Rectal smooth muscle tissue (tissue), 1 donor: ENCODE measurements around the gene LHX6.

Source experiments
- H3K27ac ChIP-seq: one replicate; pipeline ENCODE4 v1.7.0; 2013; ENCODE audit warnings: low read depth, low read length, inconsistent platforms
- H3K27me3 ChIP-seq: one replicate; pipeline ENCODE4 v1.7.0; 2013; ENCODE audit warnings: low read length; ENCODE audit not compliant: control insufficient read depth, insufficient read depth
- H3K36me3 ChIP-seq: one replicate; pipeline ENCODE4 v1.7.0; 2013; ENCODE audit warnings: low read length; ENCODE audit not compliant: control insufficient read depth, insufficient read depth
- H3K4me1 ChIP-seq: one replicate; pipeline ENCODE4 v1.7.0; 2013; ENCODE audit warnings: low read length; ENCODE audit not compliant: control insufficient read depth, insufficient read depth
- H3K4me3 ChIP-seq: one replicate; pipeline ENCODE4 v1.7.0; 2013; ENCODE audit warnings: low read length
- H3K9ac ChIP-seq: one replicate; pipeline ENCODE4 v1.7.0; 2013; ENCODE audit warnings: low read length

Gene LHX6

DNA sequence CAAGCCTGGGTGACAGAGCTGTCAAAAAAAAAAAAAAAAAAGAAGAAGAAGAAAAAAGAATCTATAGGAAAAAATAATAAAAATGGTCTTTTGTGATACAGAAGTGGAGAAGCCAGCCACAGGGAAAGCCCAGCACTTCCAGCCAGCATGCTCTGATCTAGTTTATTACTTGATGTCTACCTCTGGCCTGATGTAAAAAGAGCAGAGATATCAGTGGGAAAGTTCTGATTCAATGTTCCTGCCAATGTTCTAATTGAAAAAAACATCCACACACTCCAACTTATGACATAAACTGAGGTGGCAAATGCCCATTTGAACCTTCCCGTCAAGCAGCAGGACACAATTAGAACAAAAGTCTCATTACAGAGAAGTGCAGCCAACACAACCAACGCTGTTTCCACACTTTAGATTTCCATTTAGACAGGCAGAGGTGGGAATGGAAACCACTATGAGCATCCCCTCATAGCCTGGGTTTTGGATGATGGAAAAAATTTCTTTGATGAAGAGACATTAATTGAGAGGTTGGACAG is 30.2 kb upstream of the LHX6 start:
- Histone ChIP-seq H3K27ac (no peak overlapping the region), H3K27me3 (no peaks in the 10 kb centered on the region), H3K9ac (no peak overlapping the region), H3K4me3 (no peak overlapping the region), H3K36me3 (peaks cover 8% of the 10 kb centered on the region), H3K4me1 (peaks cover 15% of the 10 kb centered on the region)

GRCh38 chr9:122256206-122256605 is 27.4 kb upstream of the LHX6 start:
- Histone ChIP-seq H3K36me3 (peaks cover 14% of the 10 kb centered on the region), H3K4me1 (no peaks in the 10 kb centered on the region), H3K9ac (no peak overlapping the region), H3K4me3 (no peak overlapping the region), H3K27ac (no peak overlapping the region), H3K27me3 (no peaks in the 10 kb centered on the region)

GRCh38 chr9:122254761-122255160 is 26.0 kb upstream of the LHX6 start:
- no peaks in the 10 kb centered on the region for H3K27me3 ChIP-seq
- no peak overlapping the region for H3K9ac ChIP-seq
- H3K27ac ChIP-seq, result no peak overlapping the region
- no peaks in the 10 kb centered on the region for H3K4me1 ChIP-seq
- no peak overlapping the region for H3K4me3 ChIP-seq
- peaks cover 12% of the 10 kb centered on the region for H3K36me3 ChIP-seq

DNA sequence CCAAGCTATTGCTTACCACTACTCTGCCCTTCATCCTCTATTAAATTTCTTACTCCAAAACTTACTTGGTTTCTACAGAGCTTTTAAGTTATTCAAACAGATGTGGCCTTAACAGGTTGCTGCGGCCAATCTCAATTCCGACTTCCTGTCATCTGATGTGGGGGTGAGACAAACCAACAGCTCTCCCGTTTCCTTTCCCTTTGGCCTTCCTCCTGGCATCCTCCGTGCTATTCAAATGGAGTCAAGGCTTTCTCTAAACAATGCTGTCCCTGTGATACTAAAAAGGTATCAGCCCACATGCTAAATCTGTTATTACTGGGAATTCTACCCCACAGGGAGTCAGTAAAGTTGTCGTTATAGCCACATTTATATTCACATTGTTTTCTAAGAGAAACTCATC is 24.0 kb upstream of the LHX6 start:
- Histone ChIP-seq H3K9ac (no peak overlapping the region), H3K27ac (no peak overlapping the region), H3K27me3 (no peaks in the 10 kb centered on the region), H3K4me1 (no peaks in the 10 kb centered on the region), H3K36me3 (peaks cover 13% of the 10 kb centered on the region), H3K4me3 (no peak overlapping the region)

DNA sequence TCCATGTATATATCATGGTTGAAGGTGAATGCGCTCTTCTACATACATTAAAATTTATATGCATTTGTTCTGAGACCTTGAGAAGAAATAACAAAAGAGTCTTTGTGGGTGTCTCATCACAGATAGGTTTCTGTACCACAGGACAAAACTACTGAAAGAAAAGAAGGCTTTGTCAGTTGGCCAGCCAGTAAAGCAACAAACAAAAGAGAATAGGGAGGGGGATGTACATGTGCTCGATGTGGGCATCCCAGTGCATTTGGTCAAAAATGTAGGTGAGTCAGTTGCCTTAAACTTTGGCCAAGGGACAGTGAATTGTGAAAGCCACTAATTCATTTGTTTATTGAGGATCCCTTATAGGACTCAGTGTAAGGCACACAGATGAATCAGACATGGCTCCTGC is 22.6 kb upstream of the LHX6 start:
- Histone ChIP-seq H3K27ac (no peak overlapping the region), H3K36me3 (peaks cover 14% of the 10 kb centered on the region)

DNA sequence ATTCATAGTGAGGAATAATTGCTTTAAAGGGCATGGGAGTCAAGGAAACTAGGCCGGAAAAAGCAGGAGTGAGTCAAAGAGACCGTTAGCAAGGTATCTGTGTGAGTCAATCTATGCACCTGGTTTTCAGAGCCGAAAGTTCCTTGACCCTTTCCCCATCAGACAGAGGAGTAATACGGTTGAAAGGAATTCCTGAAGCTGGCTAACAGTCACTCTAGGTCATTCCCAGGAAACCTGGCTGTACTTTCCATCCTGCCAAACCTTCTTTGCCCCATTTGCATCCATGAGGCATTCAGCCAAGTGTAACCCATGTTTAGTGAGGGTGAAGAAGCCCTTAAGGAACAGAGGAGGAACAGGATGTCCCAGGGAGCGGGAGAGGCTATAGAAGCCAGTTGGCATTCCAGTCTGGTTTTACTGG is 19.7 kb upstream of the LHX6 start:
- no peaks in the 10 kb centered on the region for H3K4me1 ChIP-seq
- H3K4me3 ChIP-seq, result no peak overlapping the region
- no peaks in the 10 kb centered on the region for H3K27me3 ChIP-seq
- peaks cover 23% of the 10 kb centered on the region for H3K36me3 ChIP-seq
- no peak overlapping the region for H3K27ac ChIP-seq
- no peak overlapping the region for H3K9ac ChIP-seq

More for the DNA sequence above, 22.6 kb upstream of the LHX6 start:
- H3K4me1 ChIP-seq, result no peaks in the 10 kb centered on the region
- H3K27me3 ChIP-seq, result no peaks in the 10 kb centered on the region
- H3K4me3 ChIP-seq, result no peak overlapping the region
- no peak overlapping the region for H3K9ac ChIP-seq

GRCh38 chr9:122246666-122247065 is 17.9 kb upstream of the LHX6 start:
- Histone ChIP-seq H3K9ac (no peak overlapping the region), H3K36me3 (peaks cover 25% of the 10 kb centered on the region), H3K4me3 (no peak overlapping the region), H3K4me1 (no peaks in the 10 kb centered on the region), H3K27me3 (no peaks in the 10 kb centered on the region), H3K27ac (no peak overlapping the region)

GRCh38 chr9:122244349-122244748 is 15.6 kb upstream of the LHX6 start:
- H3K4me3 ChIP-seq, result no peak overlapping the region
- H3K36me3 ChIP-seq, result peaks cover 21% of the 10 kb centered on the region
- no peak overlapping the region for H3K27ac ChIP-seq
- no peak overlapping the region for H3K9ac ChIP-seq
- no peaks in the 10 kb centered on the region for H3K4me1 ChIP-seq
- H3K27me3 ChIP-seq, result no peaks in the 10 kb centered on the region

DNA sequence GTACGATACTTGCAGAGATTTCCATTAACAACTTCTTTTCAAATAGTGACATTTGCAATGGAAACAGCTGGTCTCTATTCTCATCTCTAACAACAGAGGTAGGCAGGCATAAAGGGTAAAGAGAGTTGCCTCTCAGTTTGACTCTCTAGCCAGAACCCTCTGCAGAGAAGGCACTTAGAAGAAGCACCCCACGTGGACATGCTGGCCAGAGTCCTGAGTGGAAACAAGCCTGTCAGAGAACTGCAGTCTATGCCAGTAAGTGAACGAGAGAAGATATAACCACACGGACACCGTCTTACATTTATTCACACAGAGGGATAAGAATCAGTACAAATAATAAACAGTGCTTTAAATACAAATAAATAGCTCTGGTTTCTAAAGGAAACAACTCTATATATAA is 11.0 kb upstream of the LHX6 start:
- no peaks in the 10 kb centered on the region for H3K4me1 ChIP-seq
- H3K27me3 ChIP-seq, result no peaks in the 10 kb centered on the region
- peaks cover 11% of the 10 kb centered on the region for H3K36me3 ChIP-seq
- H3K9ac ChIP-seq, result no peak overlapping the region
- no peak overlapping the region for H3K4me3 ChIP-seq
- no peak overlapping the region for H3K27ac ChIP-seq

DNA sequence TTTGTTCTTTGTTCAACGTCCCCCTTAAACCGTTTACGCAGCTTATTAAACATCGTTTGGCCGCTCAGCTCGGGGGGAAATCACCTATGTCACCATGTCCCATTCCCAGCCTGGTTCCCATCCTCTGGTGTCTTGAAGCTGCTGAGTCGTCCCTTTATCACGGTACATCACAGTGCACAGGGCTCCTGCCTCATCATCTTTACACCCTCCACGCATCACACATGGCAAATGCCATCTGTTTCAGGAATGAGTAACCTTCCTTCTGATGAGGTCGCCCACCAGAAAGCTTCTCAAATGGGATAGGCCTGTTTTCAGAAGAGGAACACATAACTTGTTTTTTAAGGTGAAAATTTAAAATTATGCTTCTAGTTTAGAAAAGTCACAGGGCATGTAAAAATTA is 7.9 kb upstream of the LHX6 start:
- Histone ChIP-seq H3K4me3 (no peak overlapping the region), H3K27ac (no peak overlapping the region), H3K9ac (no peak overlapping the region), H3K4me1 (no peaks in the 10 kb centered on the region), H3K36me3 (peaks cover 4% of the 10 kb centered on the region), H3K27me3 (no peaks in the 10 kb centered on the region)

GRCh38 chr9:122234022-122234748 is 5.4 kb upstream of the LHX6 start:
- Histone ChIP-seq H3K27ac (no peak overlapping the region), H3K36me3 (no peaks in the 10 kb centered on the region), H3K4me1 (no peaks in the 10 kb centered on the region), H3K27me3 (peaks cover 12% of the 10 kb centered on the region), H3K9ac (no peak overlapping the region), H3K4me3 (no peak overlapping the region)

GRCh38 chr9:122232796-122233306 is 4.1 kb upstream of the LHX6 start:
- no peak overlapping the region for H3K9ac ChIP-seq
- H3K36me3 ChIP-seq, result no peaks in the 10 kb centered on the region
- H3K27me3 ChIP-seq, result peaks cover 16% of the 10 kb centered on the region
- H3K4me1 ChIP-seq, result no peaks in the 10 kb centered on the region
- H3K4me3 ChIP-seq, result no peak overlapping the region
- no peak overlapping the region for H3K27ac ChIP-seq

GRCh38 chr9:122229485-122229837 is 704 bp upstream of the LHX6 start:
- no peaks in the 10 kb centered on the region for H3K4me1 ChIP-seq
- H3K9ac ChIP-seq, result no peak overlapping the region
- no peak overlapping the region for H3K4me3 ChIP-seq
- no peaks in the 10 kb centered on the region for H3K36me3 ChIP-seq
- peaks cover 40% of the 10 kb centered on the region for H3K27me3 ChIP-seq
- H3K27ac ChIP-seq, result no peak overlapping the region
